HG03457 (cell line): ENCODE data around the gene NUBP2.

Experiments used
- ATAC-seq: cut with Tn5 transposase; IDR thresholded peaks from one replicate; pipeline ENCODE4 v1.9.1; 2021; ENCODE audit warnings: moderate number of reproducible peaks; ENCODE audit not compliant: unreplicated experiment

Gene NUBP2

GRCh38 chr16:1782408-1783264 is at the start of gene NUBP2, which contains the start of gene SPSB3:
NUBP2 (plus strand) TSS chr16:1782960; CDS start chr16:1783021, 61 bp downstream.
SPSB3 (minus strand) TSS chr16:1782571; CDS start chr16:1781483, 1,088 bp downstream.
- peak; percentile 72 for ATAC-seq

GRCh38 chr16:1734123-1734522 is 48.6 kb upstream of the NUBP2 start:
- ATAC-seq: no peak

- no peak for ATAC-seq
Measured at GRCh38 chr16:1734816-1735215, 47.9 kb upstream of the NUBP2 start.

GRCh38 chr16:1740234-1740633 is 42.5 kb upstream of the NUBP2 start:
- ATAC-seq: no peak

- ATAC-seq: no peak
Measured at GRCh38 chr16:1740781-1741490, 41.8 kb upstream of the NUBP2 start.

DNA sequence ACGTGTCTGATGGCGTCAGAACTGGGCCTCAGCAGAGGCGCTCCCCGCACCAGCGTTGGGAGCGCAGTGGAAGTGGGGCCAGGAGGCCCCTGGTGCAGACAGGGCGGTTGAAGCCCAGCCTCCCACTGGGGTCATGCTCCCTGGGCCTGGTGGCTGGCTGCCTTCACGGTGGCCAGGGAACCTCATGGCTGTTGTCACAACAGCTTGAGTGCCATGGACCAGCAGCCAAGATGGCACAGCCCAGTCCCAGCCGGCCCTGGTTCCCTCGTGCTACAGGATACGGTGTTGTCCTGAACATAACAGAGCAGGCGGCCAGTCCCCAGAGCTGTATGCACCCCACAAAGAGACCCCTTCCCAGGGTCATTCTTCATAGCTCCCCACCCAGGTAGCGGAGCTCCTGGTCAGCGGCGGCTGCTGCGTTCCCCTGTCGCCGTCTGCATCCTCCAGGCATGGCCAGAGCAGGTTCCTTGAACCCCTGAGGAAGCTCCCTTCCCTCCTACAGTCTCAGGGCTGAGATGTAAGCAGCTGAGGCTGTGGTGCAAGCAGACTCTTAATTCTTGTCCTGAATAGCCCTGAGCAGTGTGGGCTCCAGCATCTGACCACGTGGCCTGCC is 41.1 kb upstream of the NUBP2 start:
- no peak for ATAC-seq

GRCh38 chr16:1743376-1744337 is 39.1 kb upstream of the NUBP2 start:
- ATAC-seq: no peak

DNA sequence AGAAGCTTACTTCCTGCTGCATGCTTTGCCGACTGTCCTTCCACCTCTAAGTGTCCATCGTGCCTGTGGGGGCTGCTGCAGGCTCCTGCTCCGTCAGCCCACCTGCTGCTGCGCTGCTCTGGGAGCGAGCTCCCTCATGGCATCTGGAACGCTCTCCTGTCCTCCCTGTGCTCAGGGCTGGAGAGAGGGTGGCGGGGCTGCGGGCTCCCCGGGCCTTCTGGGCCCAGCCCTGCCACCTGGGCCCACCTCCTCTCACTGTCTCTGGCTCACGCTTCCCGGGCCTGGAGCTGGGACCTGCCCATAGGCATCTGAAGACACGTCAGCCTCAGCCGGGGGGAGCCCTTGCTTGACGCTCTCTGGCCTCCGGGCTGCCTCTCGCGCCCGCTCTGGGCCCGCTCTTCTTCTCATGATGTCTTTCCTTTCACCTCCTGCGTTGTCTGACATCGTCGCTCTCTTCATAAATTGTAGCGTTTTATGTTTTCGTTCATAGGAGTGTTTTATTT is 38.4 kb upstream of the NUBP2 start:
- no peak for ATAC-seq

DNA sequence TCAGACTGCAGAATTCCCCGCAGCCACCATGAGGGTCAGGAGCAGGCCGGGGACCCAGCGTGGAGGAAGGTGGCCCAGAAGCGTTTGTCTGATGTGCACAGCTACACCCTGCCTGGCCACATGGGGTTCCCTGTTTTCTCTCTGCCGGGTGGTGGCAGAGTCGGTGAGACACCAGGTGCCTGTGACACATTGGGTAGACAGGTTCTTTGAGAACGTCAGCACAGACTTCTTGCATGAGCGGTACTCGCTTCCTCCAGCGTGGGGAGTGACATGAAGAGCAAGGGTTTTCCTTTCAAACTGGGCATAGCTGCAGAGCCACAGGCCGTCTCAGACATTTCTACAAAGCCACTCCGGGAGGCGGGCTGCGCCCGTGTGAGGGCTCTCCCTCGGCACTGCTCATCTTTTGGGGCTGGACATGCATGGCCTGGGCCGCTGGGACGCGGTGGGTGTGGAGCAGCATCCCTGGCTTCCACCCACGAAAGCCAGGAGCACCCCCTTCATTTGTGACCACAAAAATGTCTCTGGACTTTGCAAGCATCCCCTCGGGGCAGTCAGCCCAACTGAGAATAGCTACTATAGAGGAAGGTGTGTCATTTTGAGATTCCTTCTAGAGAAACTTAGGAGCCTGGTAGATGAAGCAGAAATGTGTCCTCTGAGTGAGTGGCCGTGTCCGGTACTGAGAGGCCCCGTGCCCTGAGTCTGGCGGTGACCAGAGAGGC is 37.4 kb upstream of the NUBP2 start:
- ATAC-seq: no peak

DNA sequence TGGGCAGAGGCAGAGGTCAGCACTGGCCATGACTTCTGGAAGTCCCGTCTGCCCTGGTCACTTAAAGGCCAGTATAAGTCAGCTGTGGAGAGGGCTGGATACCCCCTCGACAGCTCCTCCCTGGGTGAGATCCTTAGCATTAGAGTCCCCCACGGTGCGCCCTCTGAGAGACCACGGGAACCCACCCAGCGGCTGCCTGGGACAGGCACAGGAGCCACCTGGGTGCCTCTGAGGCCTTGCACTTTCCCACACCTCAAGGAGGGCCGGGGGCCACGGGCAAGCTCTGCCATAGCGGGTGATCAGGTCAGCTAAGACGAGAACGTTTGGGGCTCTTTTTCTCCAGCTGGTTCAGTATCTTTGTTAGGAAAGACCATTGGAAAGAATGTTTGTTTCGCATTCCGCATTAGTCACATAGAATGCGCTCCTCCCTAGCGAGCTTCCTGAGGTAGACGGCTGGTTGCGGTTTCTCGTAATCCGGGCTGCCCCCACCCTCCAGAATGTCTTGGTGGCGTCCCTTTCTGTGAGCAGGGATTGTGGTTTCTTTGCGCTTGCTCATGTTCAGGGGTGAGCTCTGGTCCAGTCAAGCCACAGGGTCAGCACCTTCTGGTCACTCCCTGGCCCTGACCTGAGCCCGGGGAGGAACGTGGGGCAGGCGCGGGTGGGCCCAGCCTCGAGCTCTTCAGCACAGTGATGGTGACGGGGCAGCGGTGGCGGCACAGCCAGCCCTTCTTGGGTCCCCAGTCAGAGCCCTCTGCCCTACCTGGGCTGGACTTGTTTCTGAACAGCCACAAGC is 36.7 kb upstream of the NUBP2 start:
- no peak for ATAC-seq

DNA sequence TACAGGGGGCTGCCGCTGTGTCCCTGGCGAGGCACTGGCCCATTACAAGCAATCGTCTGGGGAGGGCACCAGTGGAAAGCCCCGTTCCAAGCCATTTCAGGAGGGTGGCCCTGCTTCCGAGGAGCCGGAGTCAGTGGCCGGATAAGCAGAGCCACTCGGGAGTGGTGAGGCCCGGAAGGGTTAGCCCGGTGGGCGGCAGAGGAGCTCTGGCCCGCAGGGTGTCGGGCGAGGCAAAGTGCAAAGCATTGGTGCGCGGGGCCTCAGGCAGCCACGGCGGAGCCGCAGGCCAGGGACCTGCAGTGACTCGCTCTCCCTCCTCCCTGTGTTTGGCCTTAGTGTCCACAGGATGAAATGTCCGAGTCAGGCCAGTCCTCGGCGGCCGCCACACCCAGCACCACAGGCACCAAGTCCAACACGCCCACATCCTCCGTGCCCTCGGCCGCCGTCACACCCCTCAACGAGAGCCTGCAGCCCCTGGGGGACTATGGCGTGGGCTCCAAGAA is 36.0 kb upstream of the NUBP2 start:
- no peak for ATAC-seq

GRCh38 chr16:1747934-1748333 is 34.8 kb upstream of the NUBP2 start:
- ATAC-seq: no peak

- ATAC-seq: no peak
Measured at GRCh38 chr16:1749152-1750117, 33.3 kb upstream of the NUBP2 start.

- no peak for ATAC-seq
Measured at GRCh38 chr16:1751946-1752345, 30.8 kb upstream of the NUBP2 start.

GRCh38 chr16:1752853-1753252 is 29.9 kb upstream of the NUBP2 start:
- no peak for ATAC-seq

GRCh38 chr16:1754204-1754603 is 28.6 kb upstream of the NUBP2 start:
- no peak for ATAC-seq

- ATAC-seq: no peak
Measured at GRCh38 chr16:1757714-1758461, 24.9 kb upstream of the NUBP2 start.
